Duodenal mucosa (tissue), 2 donors: ENCODE results near the gene SH3PXD2A.

Source experiments
- H3K27ac ChIP-seq: one replicate; pipeline ENCODE4 v1.7.0; 2013; ENCODE audit warnings: low read depth, low read length
- H3K27me3 ChIP-seq, 2 donors: one replicate each; pipeline ENCODE4 v1.7.0; 2013; ENCODE audit warnings: low read length in 2 of 2, control low read depth in 1 of 2; ENCODE audit not compliant: insufficient read depth in 2 of 2, control insufficient read depth in 1 of 2
- H3K36me3 ChIP-seq, 2 donors: one replicate each; pipeline ENCODE4 v1.7.0; 2013; ENCODE audit warnings: low read length in 2 of 2, control low read depth in 1 of 2; ENCODE audit not compliant: insufficient read depth in 2 of 2, control insufficient read depth in 1 of 2
- H3K4me1 ChIP-seq, 2 donors: one replicate each; pipeline ENCODE4 v1.7.0; 2013; ENCODE audit warnings: low read length in 2 of 2, control low read depth in 1 of 2; ENCODE audit not compliant: insufficient read depth in 2 of 2, control insufficient read depth in 1 of 2
- H3K4me3 ChIP-seq, 2 donors: one replicate each; pipeline ENCODE4 v1.7.0; 2013; ENCODE audit warnings: low read length in 2 of 2, low read depth in 1 of 2
- H3K9ac ChIP-seq, 2 donors: one replicate each; pipeline ENCODE4 v1.7.0; 2013; ENCODE audit warnings: low read length in 2 of 2, low read depth in 1 of 2
- H3K9me3 ChIP-seq, 2 donors: one replicate each; pipeline ENCODE4 v1.7.0; 2013; ENCODE audit warnings: low read length in 2 of 2, control low read depth in 1 of 2; ENCODE audit not compliant: control insufficient read depth in 1 of 2

The SH3PXD2A gene

GRCh38 chr10:103582331-103583123 lies 272.8 kb downstream of the SH3PXD2A start:
- Histone ChIP-seq H3K27me3 (no peaks in the 10 kb centered on the region), H3K9ac (no peak overlapping the region), H3K27ac (no peak overlapping the region), H3K9me3 (no peaks in the 10 kb centered on the region), H3K4me1 (peaks cover 6% of the 10 kb centered on the region in 2 donors), H3K4me3 (no peak overlapping the region), H3K36me3 (no peaks in the 10 kb centered on the region)

- Histone ChIP-seq H3K4me1 (peaks cover 6% of the 10 kb centered on the region in 2 donors), H3K27ac (no peak overlapping the region), H3K36me3 (no peaks in the 10 kb centered on the region), H3K9me3 (no peaks in the 10 kb centered on the region), H3K27me3 (no peaks in the 10 kb centered on the region), H3K4me3 (no peak overlapping the region), H3K9ac (no peak overlapping the region)
Measured at GRCh38 chr10:103581499-103581898, 273.9 kb downstream of the SH3PXD2A start.

GRCh38 chr10:103580430-103580829 lies 274.9 kb downstream of the SH3PXD2A start:
- no peak overlapping the region for H3K9ac ChIP-seq
- H3K4me3 ChIP-seq = no peak overlapping the region
- H3K36me3 ChIP-seq = no peaks in the 10 kb centered on the region
- H3K4me1 ChIP-seq = peaks cover 6% of the 10 kb centered on the region in 2 donors
- no peaks in the 10 kb centered on the region for H3K27me3 ChIP-seq
- H3K27ac ChIP-seq = no peak overlapping the region
- no peaks in the 10 kb centered on the region for H3K9me3 ChIP-seq

- no peak overlapping the region for H3K4me3 ChIP-seq
- peaks cover 6% of the 10 kb centered on the region in 2 donors for H3K4me1 ChIP-seq
- no peaks in the 10 kb centered on the region for H3K36me3 ChIP-seq
- no peak overlapping the region for H3K27ac ChIP-seq
- no peak overlapping the region for H3K9ac ChIP-seq
- no peaks in the 10 kb centered on the region for H3K9me3 ChIP-seq
- H3K27me3 ChIP-seq = no peaks in the 10 kb centered on the region
Measured at GRCh38 chr10:103580011-103580410, 275.4 kb downstream of the SH3PXD2A start.

GRCh38 chr10:103578782-103579382 lies 276.5 kb downstream of the SH3PXD2A start:
- H3K9me3 ChIP-seq = no peaks in the 10 kb centered on the region
- no peaks in the 10 kb centered on the region for H3K36me3 ChIP-seq
- H3K9ac ChIP-seq = no peak overlapping the region
- peaks cover 6% of the 10 kb centered on the region in 2 donors for H3K4me1 ChIP-seq
- no peak overlapping the region for H3K4me3 ChIP-seq
- H3K27me3 ChIP-seq = no peaks in the 10 kb centered on the region
- H3K27ac ChIP-seq = no peak overlapping the region

- Histone ChIP-seq H3K36me3 (no peaks in the 10 kb centered on the region), H3K4me3 (no peak overlapping the region), H3K9ac (no peak overlapping the region), H3K27ac (no peak overlapping the region), H3K9me3 (no peaks in the 10 kb centered on the region), H3K4me1 (peaks cover 6 to 13% of the 10 kb centered on the region in 2 donors), H3K27me3 (peaks cover 0 to 1% of the 10 kb centered on the region in 2 donors)
Measured at GRCh38 chr10:103576862-103577261, 278.5 kb downstream of the SH3PXD2A start.

- Histone ChIP-seq H3K9ac (no peak overlapping the region), H3K4me3 (no peak overlapping the region), H3K27ac (no peak overlapping the region), H3K36me3 (no peaks in the 10 kb centered on the region), H3K27me3 (peaks cover 0 to 3% of the 10 kb centered on the region in 2 donors), H3K4me1 (peaks cover 10 to 16% of the 10 kb centered on the region in 2 donors), H3K9me3 (no peaks in the 10 kb centered on the region)
Measured at GRCh38 chr10:103576076-103576471, 279.3 kb downstream of the SH3PXD2A start.

- no peak overlapping the region for H3K4me3 ChIP-seq
Measured at GRCh38 chr10:103575416-103576075, 279.8 kb downstream of the SH3PXD2A start.

GRCh38 chr10:103574097-103575061 lies 281.0 kb downstream of the SH3PXD2A start:
- no peak overlapping the region for H3K27ac ChIP-seq
- H3K27me3 ChIP-seq = peaks cover 0 to 3% of the 10 kb centered on the region in 2 donors
- no peaks in the 10 kb centered on the region for H3K9me3 ChIP-seq
- no peaks in the 10 kb centered on the region for H3K36me3 ChIP-seq
- no peak overlapping the region for H3K4me3 ChIP-seq
- peaks cover 10 to 16% of the 10 kb centered on the region in 2 donors for H3K4me1 ChIP-seq
- H3K9ac ChIP-seq = no peak overlapping the region

More at GRCh38 chr10:103575416-103576075, 279.8 kb downstream of the SH3PXD2A start:
- Histone ChIP-seq H3K4me1 (peaks cover 10 to 16% of the 10 kb centered on the region in 2 donors), H3K36me3 (no peaks in the 10 kb centered on the region), H3K27me3 (peaks cover 0 to 3% of the 10 kb centered on the region in 2 donors), H3K9ac (no peak overlapping the region), H3K9me3 (no peaks in the 10 kb centered on the region), H3K27ac (no peak overlapping the region)
